Osteocyte (in vitro differentiated cells): ENCODE measurements around the gene LIN37. TPM values are rescaled to one million over a fixed set of nuclear protein-coding genes. Genes with fewer than 3 reads are reported as not detected.
"Not testable (repeated sequence)": the region's sequence is repeated elsewhere in the genome, so short reads cannot be mapped to it uniquely, and the experiment has no call there.

Source experiments
- DNase-seq: peaks from one replicate; pipeline ENCODE4 v3.0.0; 2021; ENCODE audit warnings: mixed read lengths; ENCODE audit not compliant: unreplicated experiment; ENCODE audit errors: extremely low spot score
- H3K27ac Mint-ChIP-seq: one replicate; pipeline ENCODE4 v1.8.0; 2021; ENCODE audit warnings: mild to moderate bottlenecking, mixed read lengths; ENCODE audit not compliant: unreplicated experiment
- H3K27me3 Mint-ChIP-seq: one replicate; pipeline ENCODE4 v1.8.0; 2021; ENCODE audit warnings: mixed read lengths; ENCODE audit not compliant: unreplicated experiment
- H3K36me3 Mint-ChIP-seq: one replicate; pipeline ENCODE4 v1.8.0; 2021; ENCODE audit warnings: mixed read lengths; ENCODE audit not compliant: unreplicated experiment
- H3K4me1 Mint-ChIP-seq: one replicate; pipeline ENCODE4 v1.8.0; 2021; ENCODE audit warnings: mixed read lengths; ENCODE audit not compliant: unreplicated experiment
- H3K4me3 Mint-ChIP-seq: one replicate; pipeline ENCODE4 v1.8.0; 2021; ENCODE audit warnings: mild to moderate bottlenecking, moderate library complexity, mixed read lengths; ENCODE audit not compliant: unreplicated experiment
- H3K9me3 Mint-ChIP-seq: one replicate; pipeline ENCODE4 v1.8.0; 2021; ENCODE audit warnings: mixed read lengths; ENCODE audit not compliant: unreplicated experiment
- total RNA-seq: library from RNA; stranded (reverse); gene quantifications from 2 replicates; pipeline ENCODE4 v1.2.1, GENCODE V29; 2021
- TF ChIP-seq, protein P1 (sequence below): fragments of 200-600 bp; sonication (generic); IDR thresholded peaks from 2 replicates; pipeline ENCODE4 v1.5.0; 2021; ENCODE audit warnings: antibody characterized with exemption, mild to moderate bottlenecking, moderate library complexity

LIN37 gene
- total RNA-seq, 1 donor from 2014 or later, result 15.7 TPM

- Mint-ChIP-seq H3K36me3 (peaks cover 48% of the 10 kb centered on the region), H3K4me1 (peaks cover 10% of the 10 kb centered on the region), H3K27ac (no peak overlapping the region), H3K9me3 (no peaks in the 10 kb centered on the region), H3K4me3 (no peak overlapping the region), H3K27me3 (no peaks in the 10 kb centered on the region)
- TF ChIP-seq, protein P1, sequence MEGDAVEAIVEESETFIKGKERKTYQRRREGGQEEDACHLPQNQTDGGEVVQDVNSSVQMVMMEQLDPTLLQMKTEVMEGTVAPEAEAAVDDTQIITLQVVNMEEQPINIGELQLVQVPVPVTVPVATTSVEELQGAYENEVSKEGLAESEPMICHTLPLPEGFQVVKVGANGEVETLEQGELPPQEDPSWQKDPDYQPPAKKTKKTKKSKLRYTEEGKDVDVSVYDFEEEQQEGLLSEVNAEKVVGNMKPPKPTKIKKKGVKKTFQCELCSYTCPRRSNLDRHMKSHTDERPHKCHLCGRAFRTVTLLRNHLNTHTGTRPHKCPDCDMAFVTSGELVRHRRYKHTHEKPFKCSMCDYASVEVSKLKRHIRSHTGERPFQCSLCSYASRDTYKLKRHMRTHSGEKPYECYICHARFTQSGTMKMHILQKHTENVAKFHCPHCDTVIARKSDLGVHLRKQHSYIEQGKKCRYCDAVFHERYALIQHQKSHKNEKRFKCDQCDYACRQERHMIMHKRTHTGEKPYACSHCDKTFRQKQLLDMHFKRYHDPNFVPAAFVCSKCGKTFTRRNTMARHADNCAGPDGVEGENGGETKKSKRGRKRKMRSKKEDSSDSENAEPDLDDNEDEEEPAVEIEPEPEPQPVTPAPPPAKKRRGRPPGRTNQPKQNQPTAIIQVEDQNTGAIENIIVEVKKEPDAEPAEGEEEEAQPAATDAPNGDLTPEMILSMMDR, result no peak
- no peak for DNase-seq
These were observed 24.7 kb upstream of the LIN37 start for GRCh38 chr19:35723671-35724070.

GRCh38 chr19:35724132-35724531, 24.2 kb upstream of the LIN37 start:
- not testable (repeated sequence) for H3K27me3 Mint-ChIP-seq, H3K4me1 Mint-ChIP-seq, H3K4me3 Mint-ChIP-seq, H3K27ac Mint-ChIP-seq, H3K9me3 Mint-ChIP-seq, DNase-seq
- peaks cover 52% of the 10 kb centered on the region for H3K36me3 Mint-ChIP-seq

DNA sequence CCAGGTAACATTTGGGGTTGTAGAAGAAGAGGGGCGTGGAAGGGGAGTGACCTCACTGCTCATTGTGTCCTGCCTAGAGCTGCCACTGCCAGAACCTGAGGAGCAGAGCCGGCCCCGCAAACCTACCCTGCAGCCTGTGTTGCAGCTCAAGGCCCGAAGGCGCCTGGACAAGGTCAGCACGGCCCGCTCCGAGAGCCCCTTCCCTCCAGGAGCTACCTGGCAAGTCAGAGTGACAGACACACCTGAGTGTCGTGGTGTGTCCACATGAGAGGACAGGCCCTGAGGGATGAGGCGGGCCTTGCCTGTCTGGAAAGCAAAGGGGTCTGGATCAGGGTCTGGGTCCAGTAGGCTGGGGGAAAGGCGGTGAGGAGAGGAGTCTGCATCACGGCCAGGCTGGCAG, 23.8 kb upstream of the LIN37 start:
- Mint-ChIP-seq H3K9me3 (no peaks in the 10 kb centered on the region), H3K4me3 (no peak overlapping the region), H3K36me3 (peaks cover 56% of the 10 kb centered on the region), H3K4me1 (peaks cover 2% of the 10 kb centered on the region), H3K27me3 (no peaks in the 10 kb centered on the region), H3K27ac (no peak overlapping the region)
- TF ChIP-seq, protein P1, result no peak
- DNase-seq, result no peak

DNA sequence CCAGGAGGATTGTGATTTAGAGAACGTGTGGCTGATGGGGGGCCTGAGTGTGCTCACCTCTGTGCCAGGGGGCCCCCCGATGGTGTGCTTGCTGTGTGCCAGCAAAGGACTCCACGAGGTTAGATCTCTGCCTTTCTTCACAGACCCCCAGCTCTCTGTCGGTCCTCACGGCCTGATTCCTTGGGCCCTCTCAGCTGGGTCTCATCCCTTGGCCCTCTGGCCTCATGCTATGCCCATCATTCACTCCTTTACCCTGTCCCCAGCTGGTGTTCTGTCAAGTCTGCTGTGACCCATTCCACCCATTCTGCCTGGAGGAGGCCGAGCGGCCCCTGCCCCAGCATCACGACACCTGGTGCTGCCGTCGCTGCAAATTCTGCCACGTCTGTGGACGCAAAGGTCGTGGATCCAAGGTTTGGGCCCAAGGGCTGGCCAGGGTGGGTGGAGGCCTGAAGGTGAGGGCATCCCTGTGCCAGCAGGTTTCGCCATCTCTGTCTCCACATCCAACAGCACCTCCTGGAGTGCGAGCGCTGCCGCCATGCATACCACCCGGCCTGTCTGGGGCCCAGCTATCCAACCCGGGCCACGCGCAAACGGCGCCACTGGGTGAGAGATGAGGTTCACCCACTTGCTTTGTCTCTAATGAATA, 23.0 kb upstream of the LIN37 start:
- Mint-ChIP-seq H3K4me1 (no peaks in the 10 kb centered on the region), H3K27ac (no peak overlapping the region), H3K9me3 (no peaks in the 10 kb centered on the region), H3K27me3 (no peaks in the 10 kb centered on the region), H3K4me3 (no peak overlapping the region), H3K36me3 (peaks cover 62% of the 10 kb centered on the region)
- no peak for DNase-seq
- TF ChIP-seq, protein P1, result no peak

- peaks cover 65% of the 10 kb centered on the region for H3K36me3 Mint-ChIP-seq
- no peak overlapping the region for H3K4me3 Mint-ChIP-seq
These were observed 21.1 kb upstream of the LIN37 start for GRCh38 chr19:35727053-35727955.

More at GRCh38 chr19:35727053-35727955, 21.1 kb upstream of the LIN37 start:
- TF ChIP-seq, protein P1, result no peak
- Mint-ChIP-seq H3K9me3 (no peaks in the 10 kb centered on the region), H3K27ac (no peak overlapping the region), H3K4me1 (no peaks in the 10 kb centered on the region), H3K27me3 (no peaks in the 10 kb centered on the region)
- no peak for DNase-seq
